ENCODE results near the gene REX1BD.

DNA sequence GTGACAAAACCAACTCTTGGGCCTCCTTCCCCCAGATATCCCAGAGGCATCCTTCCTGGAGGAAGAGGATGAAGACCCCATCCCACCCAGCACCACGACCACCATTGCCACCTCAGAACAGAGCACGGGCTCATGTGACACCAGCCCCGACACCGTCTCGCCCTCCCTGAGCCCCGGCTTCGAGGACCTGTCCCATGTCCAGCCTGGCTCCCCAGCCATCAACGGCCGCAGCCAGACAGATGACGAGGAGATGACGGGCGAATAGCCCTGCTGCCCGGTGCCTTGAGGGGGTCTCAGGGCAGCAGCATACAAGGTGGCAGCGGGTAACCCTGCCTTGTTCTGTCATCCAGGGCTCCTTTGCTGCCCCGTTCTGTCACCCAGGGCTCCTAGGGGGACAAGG lies 20.2 kb upstream of the REX1BD start:
- TF ChIP-seq CTCF (IDR thresholded peaks at IDR 0.05; ENCODE audit: insufficient read depth, low read length, poor library complexity, severe bottlenecking), result no peak
- TF ChIP-seq EZH2phosphoT487 (conservative IDR thresholded peaks at IDR 0.05; ENCODE audit: low read length), result no peak
